Measurements from ENCODE around the gene AATK.

Gene AATK

DNA sequence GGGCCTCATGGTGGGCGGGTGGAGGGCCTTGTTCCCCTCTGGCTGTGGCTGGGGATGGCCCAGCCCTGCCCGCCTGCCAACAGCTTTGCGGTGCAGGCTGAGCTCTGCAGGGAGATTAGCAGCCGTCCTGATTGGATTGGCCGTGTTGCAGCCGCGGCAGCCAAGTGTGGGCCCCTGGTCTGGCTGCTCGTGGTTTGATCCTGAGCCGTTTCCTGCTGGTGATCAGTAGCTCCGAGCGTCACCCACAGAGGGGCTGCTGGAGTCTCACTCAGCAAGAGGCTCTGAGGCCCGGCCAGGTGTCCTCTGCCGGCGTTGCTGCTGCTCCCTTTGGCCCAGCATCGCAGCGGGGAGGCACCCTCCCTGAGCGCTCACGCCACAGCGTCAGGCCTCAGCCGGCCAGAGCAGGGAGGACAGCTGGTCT lies 98.6 kb downstream of the AATK start:
- no peak for FAIRE-seq

Data from A204.1 (cell line).